Endometrium (tissue), 2 donors: ENCODE measurements around the gene CREB3L2.
A peak's percentile ranks its signal among the peaks of the same experiment; 100 is the strongest.

Experiments
- FAIRE-seq: peaks from 2 replicates; lab custom pipeline; 2012; peaks lifted over from hg19 to GRCh38; lab: Jason Lieb, UNC
- donor health status: control.
- donor health status: control.

Gene CREB3L2

GRCh38 chr7:138009350-138009653 lies 7.4 kb upstream of the CREB3L2 start:
- FAIRE-seq: no peak

DNA sequence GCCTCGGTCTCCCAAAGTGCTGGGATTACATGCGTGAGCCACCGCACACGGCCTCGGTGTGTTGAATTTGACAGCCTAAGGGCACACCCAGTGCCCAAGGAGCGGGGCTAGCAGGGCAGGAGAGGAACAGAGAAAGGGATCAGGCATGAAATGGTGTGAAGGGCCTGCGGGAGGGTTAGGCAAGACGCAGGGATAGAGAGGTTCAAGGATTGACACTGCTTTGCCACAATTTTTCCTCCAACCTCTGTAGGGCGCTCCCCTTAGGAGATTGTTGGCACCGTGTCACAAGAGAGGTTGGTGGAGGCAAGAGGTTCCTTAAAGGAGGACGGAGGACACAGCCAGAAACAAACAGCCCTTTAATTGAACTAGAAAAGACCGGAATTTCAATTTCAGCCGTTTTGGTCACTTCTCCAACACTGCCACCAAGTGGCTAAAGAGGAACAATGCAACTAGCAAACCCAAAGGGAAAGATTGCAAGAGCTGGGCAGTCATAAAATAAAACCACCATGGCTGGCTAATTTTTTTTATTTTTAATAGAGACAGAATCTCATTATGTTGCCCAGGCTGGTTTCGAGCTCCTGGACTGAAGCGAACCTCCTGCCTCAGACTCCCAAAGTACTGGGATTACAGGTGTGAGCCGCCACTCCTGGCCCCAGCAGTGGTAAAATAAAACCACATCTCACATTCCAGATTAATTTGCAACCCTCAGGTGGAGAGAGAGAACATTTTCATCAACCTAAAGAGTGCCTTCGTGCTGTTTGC lies 6.9 kb upstream of the CREB3L2 start:
- FAIRE-seq: peak; percentile 58

- FAIRE-seq: no peak
Observed at GRCh38 chr7:138008019-138008587, 6.2 kb upstream of the CREB3L2 start.

GRCh38 chr7:138006106-138006505 lies 4.2 kb upstream of the CREB3L2 start:
- no peak for FAIRE-seq

GRCh38 chr7:138004936-138005335 lies 3.0 kb upstream of the CREB3L2 start:
- FAIRE-seq: no peak

- FAIRE-seq: no peak
Observed at GRCh38 chr7:138004046-138004445, 2.2 kb upstream of the CREB3L2 start.

- FAIRE-seq: no peak
Observed at GRCh38 chr7:138002828-138003189, 923 bp upstream of the CREB3L2 start.

DNA sequence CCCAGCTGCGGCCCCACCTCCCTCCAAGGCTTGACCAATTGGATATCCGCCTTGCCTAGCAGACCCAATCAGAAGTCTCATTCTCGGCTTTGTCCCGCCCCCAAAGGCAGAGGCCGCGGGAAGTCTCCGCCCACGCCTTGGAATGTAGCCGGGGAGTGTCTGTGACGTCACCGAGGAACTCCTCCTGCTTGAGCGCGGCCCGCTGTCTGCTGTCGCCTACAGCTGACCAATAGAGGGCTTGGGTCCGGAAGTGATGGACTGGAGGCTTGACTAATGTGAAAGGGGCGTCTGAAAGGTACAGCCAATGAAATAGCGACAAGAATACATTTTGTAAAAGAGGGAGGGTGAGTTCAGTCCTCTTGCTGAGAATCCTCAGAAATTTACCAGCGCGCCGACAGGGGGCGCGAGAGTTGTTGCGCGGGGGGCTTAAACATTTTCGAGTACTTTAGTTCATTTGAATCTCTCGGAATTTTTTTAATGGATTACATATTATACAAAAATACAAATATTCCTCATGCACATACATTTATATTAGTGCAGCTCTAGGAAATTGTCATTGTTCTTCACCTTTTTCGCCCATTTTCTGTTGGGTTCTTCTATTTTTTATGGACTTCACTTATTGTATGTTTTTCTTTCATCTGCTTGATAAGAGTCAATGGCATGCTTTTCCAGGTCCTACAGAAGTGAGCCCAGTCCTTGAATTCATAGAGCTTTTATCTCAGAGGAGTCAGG lies 376 bp upstream of the CREB3L2 start:
- FAIRE-seq: peak; percentile 100

DNA sequence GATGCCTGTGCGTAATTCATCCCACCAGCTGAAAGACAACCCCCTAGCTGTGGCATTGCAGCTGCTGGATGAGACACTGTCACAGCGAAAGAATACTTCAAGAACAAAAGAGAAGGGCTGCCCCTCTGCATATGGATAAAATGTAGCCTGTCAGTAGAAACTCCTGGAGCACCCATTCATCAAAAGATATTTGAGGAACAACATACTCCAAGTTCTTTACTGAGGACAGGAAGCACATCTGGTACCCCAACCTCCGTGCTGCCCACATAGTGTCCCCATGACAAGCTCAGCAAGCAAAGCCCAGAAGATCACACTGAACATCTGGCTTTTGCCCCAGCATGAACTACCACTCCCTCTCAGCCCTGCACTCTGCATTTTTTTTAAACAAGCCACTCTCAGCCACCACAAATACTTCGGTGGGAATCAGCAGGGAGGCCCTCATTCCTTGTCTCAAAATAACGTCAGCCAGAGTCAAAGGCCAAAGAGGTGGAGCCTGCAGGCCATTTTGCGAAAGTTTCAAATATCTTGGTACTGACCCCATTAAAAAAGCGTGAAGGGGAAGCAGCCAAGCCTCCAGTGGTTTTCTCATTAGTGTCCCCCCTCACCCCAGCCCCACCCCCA lies 1.7 kb downstream of the CREB3L2 start:
- no peak for FAIRE-seq

- FAIRE-seq: no peak
Observed at GRCh38 chr7:137999496-138000080, 2.3 kb downstream of the CREB3L2 start.

GRCh38 chr7:137998250-137998649 lies 3.6 kb downstream of the CREB3L2 start:
- FAIRE-seq: no peak

- FAIRE-seq: no peak
Observed at GRCh38 chr7:137996871-137997270, 5.0 kb downstream of the CREB3L2 start.

GRCh38 chr7:137996386-137996851 lies 5.5 kb downstream of the CREB3L2 start:
- no peak for FAIRE-seq

- FAIRE-seq: no peak
Observed at GRCh38 chr7:137994216-137994615, 7.7 kb downstream of the CREB3L2 start.

GRCh38 chr7:137993395-137993743 lies 8.5 kb downstream of the CREB3L2 start:
- no peak for FAIRE-seq

- FAIRE-seq: no peak
Observed at GRCh38 chr7:137992550-137993394, 9.1 kb downstream of the CREB3L2 start.

- FAIRE-seq: no peak
Observed at GRCh38 chr7:137992104-137992549, 9.8 kb downstream of the CREB3L2 start.

- FAIRE-seq: no peak
Observed at GRCh38 chr7:137990251-137990941, 11.5 kb downstream of the CREB3L2 start.

DNA sequence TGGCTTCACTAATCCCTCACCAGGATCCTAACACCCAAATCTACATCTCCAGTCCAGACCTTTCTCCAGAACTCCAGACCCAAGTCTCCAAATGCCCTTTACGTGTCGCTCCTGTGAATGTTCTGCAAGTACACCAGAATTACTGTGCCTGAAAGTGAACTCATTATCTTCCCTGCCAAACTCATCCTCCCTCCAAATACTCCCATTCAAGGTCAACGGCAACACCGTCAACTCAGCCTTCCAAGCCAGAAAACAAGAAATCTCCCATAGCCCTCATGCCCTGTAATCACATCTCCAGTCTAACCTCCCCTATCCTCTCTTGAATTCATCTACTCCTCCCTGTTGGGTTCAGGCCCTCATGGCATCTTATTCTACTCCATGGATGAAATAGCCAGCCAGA lies 12.3 kb downstream of the CREB3L2 start:
- FAIRE-seq: no peak

GRCh38 chr7:137989094-137989493 lies 12.8 kb downstream of the CREB3L2 start:
- no peak for FAIRE-seq

DNA sequence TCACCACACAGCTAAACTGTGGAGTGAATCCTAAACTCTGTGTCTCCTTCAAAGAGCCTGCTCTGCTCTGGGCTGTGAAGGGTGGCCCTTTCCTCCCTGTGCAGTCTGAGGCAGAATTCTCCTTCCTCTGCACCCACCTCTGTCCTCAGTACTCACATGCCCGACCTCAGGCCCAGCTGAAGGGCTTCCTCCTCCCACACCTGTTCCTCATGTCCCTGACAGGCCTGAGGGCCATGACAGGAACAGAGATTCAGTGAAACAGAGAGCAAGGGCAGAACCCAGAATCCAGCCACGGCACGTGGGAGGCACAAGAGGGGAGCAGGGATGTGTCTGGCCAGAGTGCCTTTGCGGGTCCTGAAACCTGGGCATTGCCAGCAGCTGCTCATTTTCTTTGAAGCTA lies 13.9 kb downstream of the CREB3L2 start:
- FAIRE-seq: no peak
